A549 (cell line): ENCODE measurements around the gene CD46. TPM values are rescaled to one million over a fixed set of nuclear protein-coding genes. Genes with fewer than 3 reads are reported as not detected.

Experiments used
- ATAC-seq, 2 experiments: fragments of 200-7000 bp in 1 of 2; fragments of >200 bp in 1 of 2; cut with Nextera tagmentation in 1 of 2; cut with Tn5 transposase in 1 of 2; 3 replicates each; pipeline versions ENCODE4 v1.8.0 to v1.9.1; 2018 to 2020; ENCODE audit warnings: mild to moderate bottlenecking in 1 of 2, moderate library complexity in 1 of 2
- CTCF ChIA-PET: fragments of 300-600 bp; sonication (Branson Sonifier 250); formaldehyde crosslinking; extraction: SDS; loops from one replicate; lab custom pipeline; 2021; ENCODE audit warnings: antibody characterized with exemption, inconsistent platforms; lab: Yijun Ruan, JAX
- POLR2A ChIA-PET: fragments of 350-600 bp; formaldehyde crosslinking; extraction: SDS; loops from one replicate; lab custom pipeline; 2021; ENCODE audit warnings: antibody characterized with exemption, inconsistent platforms; lab: Yijun Ruan, JAX
- DNase-seq, 2 experiments: peaks; one replicate each; pipeline versions ENCODE4 v3.0.0 to v3.0.0-alpha.2; 2011 to 2016; ENCODE audit warnings: low read depth in 1 of 2, low spot score in 1 of 2
- FAIRE-seq: peaks from 2 replicates; lab custom pipeline; 2011; peaks lifted over from hg19 to GRCh38; lab: Jason Lieb, UNC
- H3K27ac ChIP-seq, 2 experiments: fragments of >200 bp; sonication (Bioruptor Twin); formaldehyde crosslinking; 3 replicates each; pipeline ENCODE4 v1.5.1; 2016 to 2017
- H3K4me1 ChIP-seq: fragments of >200 bp; sonication (Bioruptor Twin); formaldehyde crosslinking; 3 replicates; pipeline ENCODE4 v1.6.1; 2016
- H3K4me2 ChIP-seq: fragments of >200 bp; sonication (Bioruptor Twin); formaldehyde crosslinking; 3 replicates; pipeline ENCODE4 v1.6.1; 2016
- H3K4me3 ChIP-seq: fragments of >200 bp; sonication (Bioruptor Twin); formaldehyde crosslinking; 3 replicates; pipeline ENCODE4 v1.5.1; 2016
- H3K9me3 ChIP-seq: fragments of >200 bp; sonication (Bioruptor Twin); formaldehyde crosslinking; 3 replicates; pipeline ENCODE4 v1.6.1; 2016
- BHLHE40 ChIP-seq: IDR thresholded peaks from 2 replicates; pipeline ENCODE4 v1.6.1; 2012; ENCODE audit warnings: low read depth, low read length, inconsistent platforms
- CBX2 ChIP-seq: fragments of 200-600 bp; sonication (generic); IDR thresholded peaks from 2 replicates; pipeline ENCODE4 v1.6.1; 2016; ENCODE audit warnings: low read depth, mild to moderate bottlenecking, borderline replicate concordance
- CBX8 ChIP-seq: fragments of 200-600 bp; sonication (generic); IDR thresholded peaks from 2 replicates; pipeline ENCODE4 v1.6.1; 2016
- CEBPB ChIP-seq, 2 experiments: fragments of >200 bp in 1 of 2; sonication (Bioruptor Twin) in 1 of 2; formaldehyde crosslinking in 1 of 2; IDR thresholded peaks; 2 replicates each; pipeline ENCODE4 v1.6.1; 2012 to 2016
- EHF ChIP-seq: fragments of 250-450 bp; sonication (Bioruptor Pico); IDR thresholded peaks from 2 replicates; pipeline ENCODE4 v1.5.0; 2020; ENCODE audit warnings: mild to moderate bottlenecking
- EHMT2 ChIP-seq: fragments of 200-600 bp; sonication (generic); IDR thresholded peaks from 2 replicates; pipeline ENCODE4 v1.6.1; 2016; ENCODE audit warnings: antibody characterized with exemption, low read depth, mild to moderate bottlenecking, moderate library complexity
- EP300 ChIP-seq, 2 experiments: fragments of >200 bp; sonication (Bioruptor Twin); formaldehyde crosslinking; IDR thresholded peaks; 2 replicates in 1 of 2; 3 replicates in 1 of 2; pipeline ENCODE4 v1.6.1; 2016 to 2017
- ESRRA ChIP-seq: fragments of 150-350 bp; IDR thresholded peaks from 2 replicates; pipeline ENCODE4 v1.6.1; 2014; ENCODE audit warnings: mild to moderate bottlenecking, low read length, borderline replicate concordance
- FOSB ChIP-seq: fragments of 250-450 bp; sonication (Bioruptor Pico); IDR thresholded peaks from 2 replicates; pipeline ENCODE4 v1.5.0; 2020; ENCODE audit warnings: mild to moderate bottlenecking, moderate library complexity
- FOSL2 ChIP-seq, 2 experiments: fragments of 450-650 bp in 1 of 2; fragments of >200 bp in 1 of 2; sonication (Bioruptor Twin) in 1 of 2; formaldehyde crosslinking; IDR thresholded peaks; 2 replicates each; pipeline versions ENCODE4 v1.5.0 to v1.6.1; 2016 to 2020; ENCODE audit warnings: mild to moderate bottlenecking in 1 of 2, moderate library complexity in 1 of 2
- FOXS1 ChIP-seq: fragments of 250-450 bp; sonication (Bioruptor Pico); IDR thresholded peaks from 2 replicates; pipeline ENCODE4 v1.5.0; 2020; ENCODE audit warnings: mild to moderate bottlenecking, moderate library complexity
- GATA3 ChIP-seq: IDR thresholded peaks from 2 replicates; pipeline ENCODE4 v1.6.1; 2012; ENCODE audit warnings: borderline replicate concordance
- KDM5A ChIP-seq: fragments of 200-600 bp; sonication (generic); IDR thresholded peaks from 2 replicates; pipeline ENCODE4 v1.6.1; 2016; ENCODE audit warnings: antibody characterized with exemption, mild to moderate bottlenecking
- MAFK ChIP-seq: fragments of 450-650 bp; IDR thresholded peaks from 2 replicates; pipeline ENCODE4 v1.6.1; 2014; ENCODE audit not compliant: partially characterized antibody
- MAZ ChIP-seq: fragments of 150-350 bp; IDR thresholded peaks from 2 replicates; pipeline ENCODE4 v1.6.1; 2014; ENCODE audit warnings: antibody characterized with exemption, low read depth, low read length, borderline replicate concordance
- MYC ChIP-seq: IDR thresholded peaks from 2 replicates; pipeline ENCODE4 v1.6.1; 2012; ENCODE audit warnings: mild to moderate bottlenecking, inconsistent platforms, low read length, improper control_type of control experiment, borderline replicate concordance
- NFE2L2 ChIP-seq: fragments of 150-350 bp; conservative IDR thresholded peaks from 2 replicates; pipeline ENCODE4 v1.6.1; 2014; ENCODE audit warnings: low read length
- POLR2AphosphoS2 ChIP-seq: conservative IDR thresholded peaks from 2 replicates; pipeline ENCODE4 v1.6.1; 2012; ENCODE audit warnings: low read length, improper control_type of control experiment, inconsistent platforms
- RARB ChIP-seq: fragments of 250-450 bp; sonication (Bioruptor Pico); IDR thresholded peaks from 2 replicates; pipeline ENCODE4 v1.8.0; 2021; ENCODE audit warnings: mild to moderate bottlenecking, moderate library complexity
- RCOR1 ChIP-seq: fragments of 150-350 bp; IDR thresholded peaks from 2 replicates; pipeline ENCODE4 v1.6.1; 2014; ENCODE audit warnings: antibody characterized with exemption, low read length, low read depth
- SREBF2 ChIP-seq: fragments of 450-650 bp; IDR thresholded peaks from 2 replicates; pipeline ENCODE4 v1.6.1; 2014; ENCODE audit warnings: mild to moderate bottlenecking, moderate library complexity
- TFCP2L1 ChIP-seq: fragments of 250-450 bp; sonication (Bioruptor Pico); IDR thresholded peaks from 2 replicates; pipeline ENCODE4 v1.5.0; 2021; ENCODE audit warnings: mild to moderate bottlenecking
- TP53 ChIP-seq: fragments of 250-450 bp; sonication (Bioruptor Pico); IDR thresholded peaks from 2 replicates; pipeline ENCODE4 v1.5.0; 2021; ENCODE audit warnings: mild to moderate bottlenecking, moderate library complexity
- ZC3H11A ChIP-seq: fragments of 450-650 bp; IDR thresholded peaks from 2 replicates; pipeline ENCODE4 v1.6.1; 2014; ENCODE audit warnings: antibody characterized with exemption, mild to moderate bottlenecking
- ZFP36 ChIP-seq: fragments of 450-650 bp; IDR thresholded peaks from 2 replicates; pipeline ENCODE4 v1.6.1; 2014; ENCODE audit warnings: borderline replicate concordance; ENCODE audit not compliant: partially characterized antibody
- ZNF302 ChIP-seq: fragments of 250-450 bp; sonication (Bioruptor Pico); IDR thresholded peaks from 2 replicates; pipeline ENCODE4 v1.9.0; 2021; ENCODE audit warnings: inconsistent platforms, mild to moderate bottlenecking, moderate library complexity
- WGBS: methylation state at CpG from one replicate; pipeline ENCODE4 v1.1.6; 2017; ENCODE audit errors: missing lambda C conversion rate; 5-methylcytosine and 5-hydroxymethylcytosine counted together
- polyA plus RNA-seq, 4 experiments: library from polyadenylated mRNA; depleted of rRNA in 3 of 4; stranded (reverse); fragments of >200 nt; fragmentation: RNase III in 1 of 4; extraction: RNeasy Plus Mini Kit Qiagen cat#74134 plus additional on column Dnase treatment in 1 of 4; gene quantifications; 2 replicates in 3 of 4; 3 replicates in 1 of 4; pipeline ENCODE4 v1.2.3, GENCODE V29; 2011 to 2017
- TF ChIP-seq, protein P1 (sequence below): IDR thresholded peaks from 2 replicates; pipeline ENCODE4 v1.6.1; 2012
- TF ChIP-seq, protein P2 (sequence below): fragments of 450-650 bp; IDR thresholded peaks from 2 replicates; pipeline ENCODE4 v1.6.1; 2014; ENCODE audit warnings: antibody characterized with exemption
- TF ChIP-seq, protein P3 (sequence below): IDR thresholded peaks from 2 replicates; pipeline ENCODE4 v1.6.1; 2012
- TF ChIP-seq, protein P4 (sequence below): fragments of >200 bp; sonication (Bioruptor Twin); formaldehyde crosslinking; IDR thresholded peaks from 3 replicates; pipeline ENCODE4 v1.6.1; 2016
- TF ChIP-seq, protein P5 (sequence below): fragments of >200 bp; sonication (Bioruptor Twin); formaldehyde crosslinking; IDR thresholded peaks from 2 replicates; pipeline ENCODE4 v1.6.1; 2016
- TF ChIP-seq, protein P6 (sequence below): fragments of 250-450 bp; sonication (Bioruptor Pico); IDR thresholded peaks from 2 replicates; pipeline ENCODE4 v1.5.0; 2020; ENCODE audit warnings: low read depth, mild to moderate bottlenecking, moderate library complexity

The CD46 gene
- polyA plus RNA-seq, 2 of the 4 experiments (the other 2 are of a cell fraction): 142 to 239 TPM

DNA sequence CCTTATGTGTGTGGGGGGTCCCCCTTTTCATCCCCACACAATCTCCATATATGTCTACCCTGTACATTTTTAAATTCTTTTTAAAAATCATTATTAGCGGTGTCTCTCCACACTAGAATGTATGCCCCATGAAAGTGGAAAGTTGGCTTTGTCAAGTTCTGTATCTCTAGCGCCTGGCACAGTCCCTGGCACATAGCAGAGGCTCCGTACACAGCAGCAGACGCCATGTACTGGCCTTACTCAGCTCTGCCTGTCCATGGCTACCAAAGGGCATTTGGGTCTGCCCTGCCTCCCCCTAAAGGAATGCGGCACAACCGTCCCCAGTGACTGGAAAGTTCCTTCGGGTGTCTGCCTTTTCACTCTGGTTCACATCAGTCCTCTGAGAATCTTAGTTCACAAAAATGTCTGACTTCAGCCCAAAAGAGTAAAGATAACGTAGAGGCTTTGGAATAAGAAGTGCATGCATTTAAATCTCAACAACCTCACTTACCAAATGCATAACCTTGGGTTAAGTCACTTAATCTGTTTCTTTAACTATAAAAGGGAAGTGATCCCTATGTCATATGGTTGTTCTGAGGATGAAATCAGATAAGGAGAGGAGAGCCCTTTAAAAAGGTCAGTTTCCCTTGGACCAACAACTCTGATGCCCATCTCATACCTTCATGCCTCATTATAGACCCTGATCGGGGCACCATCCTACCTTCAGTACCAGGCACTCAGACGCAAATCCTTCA, 61.1 kb downstream of the CD46 start:
- H3K4me1 ChIP-seq: peaks cover 16% of the 10 kb centered on the region
- H3K4me2 ChIP-seq: no peak overlapping the region
- no peak overlapping the region for H3K27ac ChIP-seq
- ATAC-seq: no peak
- CTCF ChIA-PET: interaction anchor here (0.8 to 2.7 kb wide), 7 partner anchors 10 to 151 kb away, joined by 3 to 32 read pairs (median 8); no protein-coding TSS in a partner anchor
- TF ChIP-seq CBX2 (no peak), ZFP36 (no peak), EHF (CRISPR knock-in tag) (no peak), MAFK (no peak), BHLHE40 (no peak), MYC (no peak), FOSB (no peak), KDM5A (no peak), MAZ (no peak), TP53 (CRISPR knock-in tag) (no peak), POLR2AphosphoS2 (no peak)
- TF ChIP-seq, protein P1, sequence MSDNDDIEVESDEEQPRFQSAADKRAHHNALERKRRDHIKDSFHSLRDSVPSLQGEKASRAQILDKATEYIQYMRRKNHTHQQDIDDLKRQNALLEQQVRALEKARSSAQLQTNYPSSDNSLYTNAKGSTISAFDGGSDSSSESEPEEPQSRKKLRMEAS: no peak
- TF ChIP-seq, all 56 proteins: peak for 0
- no peaks in the 10 kb centered on the region for H3K9me3 ChIP-seq
- POLR2A ChIA-PET: no interaction called here
- H3K4me3 ChIP-seq: no peak overlapping the region
- FAIRE-seq (no peak), DNase-seq (no peak)
- 92% methylated on average over 10 of the region's 10 CpGs for WGBS

DNA sequence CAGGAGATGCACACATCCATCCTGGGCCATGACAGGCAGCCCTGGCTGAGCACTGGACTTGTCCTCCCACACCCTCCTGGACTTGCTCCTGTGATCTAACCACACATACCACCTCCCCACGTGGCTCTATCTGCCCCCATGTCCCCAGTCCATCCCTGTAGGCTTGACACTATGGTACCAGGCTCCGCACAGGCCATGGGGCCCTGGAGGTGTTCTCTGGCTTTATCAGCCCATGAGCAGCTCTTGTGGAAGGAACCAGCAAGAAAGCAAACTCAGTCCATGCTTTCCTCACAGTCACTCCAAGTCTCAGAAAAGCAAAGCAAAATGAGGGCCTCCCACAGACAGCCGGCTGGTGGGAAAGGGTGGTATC, 61.6 kb downstream of the CD46 start:
- Histone ChIP-seq H3K4me1 (peaks cover 14% of the 10 kb centered on the region), H3K4me3 (no peak overlapping the region), H3K9me3 (no peaks in the 10 kb centered on the region), H3K27ac (no peak overlapping the region), H3K4me2 (no peak overlapping the region)
- FAIRE-seq: no peak
- no peak for ATAC-seq
- DNase-seq: no peak
- ChIA-PET CTCF (interaction anchor here (1.0 kb wide), 1 partner anchor 10 kb away, joined by 3 read pairs; no protein-coding TSS in a partner anchor), POLR2A (no interaction called here)
- 83% methylated on average over 2 of the region's 3 CpGs for WGBS
- TF ChIP-seq FOSL2 (IDR thresholded peaks at IDR 0.05) (no peak), FOSL2 (CRISPR knock-in tag; IDR thresholded peaks at IDR 0.05) (no peak), ZC3H11A (no peak), FOSB (no peak), EP300 (IDR thresholded peaks at IDR 0.05) (no peak), CBX8 (no peak)
- TF ChIP-seq, protein P2, sequence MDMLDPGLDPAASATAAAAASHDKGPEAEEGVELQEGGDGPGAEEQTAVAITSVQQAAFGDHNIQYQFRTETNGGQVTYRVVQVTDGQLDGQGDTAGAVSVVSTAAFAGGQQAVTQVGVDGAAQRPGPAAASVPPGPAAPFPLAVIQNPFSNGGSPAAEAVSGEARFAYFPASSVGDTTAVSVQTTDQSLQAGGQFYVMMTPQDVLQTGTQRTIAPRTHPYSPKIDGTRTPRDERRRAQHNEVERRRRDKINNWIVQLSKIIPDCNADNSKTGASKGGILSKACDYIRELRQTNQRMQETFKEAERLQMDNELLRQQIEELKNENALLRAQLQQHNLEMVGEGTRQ: no peak

DNA sequence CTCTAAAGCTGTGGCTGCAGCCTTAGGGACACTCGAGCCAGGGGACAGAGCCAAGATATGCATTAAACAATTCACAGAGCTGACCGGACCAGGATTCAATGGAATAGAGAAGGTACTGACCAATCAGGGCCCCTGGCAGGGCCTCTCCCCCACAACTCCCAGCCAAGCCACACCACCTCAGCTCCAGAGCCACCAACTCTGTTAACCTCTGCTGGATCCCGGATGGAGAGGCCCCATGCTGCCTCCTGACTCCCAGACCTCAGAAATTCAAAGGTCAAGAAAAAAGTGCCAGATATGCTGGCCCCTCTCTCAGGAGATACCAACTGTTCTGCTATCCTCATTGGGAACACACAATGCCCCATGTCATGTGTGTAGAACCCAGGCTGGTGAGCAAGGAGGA, 62.1 kb downstream of the CD46 start:
- no peak overlapping the region for H3K4me3 ChIP-seq
- WGBS: 80% methylated on average over 3 of the region's 3 CpGs
- peaks cover 16% of the 10 kb centered on the region for H3K4me1 ChIP-seq
- DNase-seq: no peak
- no peak for ATAC-seq
- H3K9me3 ChIP-seq: no peaks in the 10 kb centered on the region
- H3K4me2 ChIP-seq: no peak overlapping the region
- FAIRE-seq: no peak
- ChIA-PET CTCF (interaction anchor here (1.0 kb wide), 1 partner anchor 10 kb away, joined by 3 read pairs; no protein-coding TSS in a partner anchor), POLR2A (interaction anchor here (0.7 kb wide), 1 partner anchor 10 kb away, joined by 3 read pairs; no protein-coding TSS in a partner anchor)
- H3K27ac ChIP-seq: no peak overlapping the region
- TF ChIP-seq CEBPB (IDR thresholded peaks at IDR 0.05) (no peak), MAZ (no peak), NFE2L2 (no peak), POLR2AphosphoS2 (no peak), GATA3 (no peak), ZNF302 (no peak), EHMT2 (no peak), RARB (CRISPR knock-in tag) (no peak), SREBF2 (no peak), ESRRA (no peak), FOXS1 (CRISPR knock-in tag) (no peak), RCOR1 (no peak), TFCP2L1 (no peak)
- TF ChIP-seq, protein P3, sequence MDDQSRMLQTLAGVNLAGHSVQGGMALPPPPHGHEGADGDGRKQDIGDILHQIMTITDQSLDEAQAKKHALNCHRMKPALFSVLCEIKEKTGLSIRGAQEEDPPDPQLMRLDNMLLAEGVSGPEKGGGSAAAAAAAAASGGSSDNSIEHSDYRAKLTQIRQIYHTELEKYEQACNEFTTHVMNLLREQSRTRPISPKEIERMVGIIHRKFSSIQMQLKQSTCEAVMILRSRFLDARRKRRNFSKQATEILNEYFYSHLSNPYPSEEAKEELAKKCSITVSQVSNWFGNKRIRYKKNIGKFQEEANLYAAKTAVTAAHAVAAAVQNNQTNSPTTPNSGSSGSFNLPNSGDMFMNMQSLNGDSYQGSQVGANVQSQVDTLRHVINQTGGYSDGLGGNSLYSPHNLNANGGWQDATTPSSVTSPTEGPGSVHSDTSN: no peak
- TF ChIP-seq, protein P4, sequence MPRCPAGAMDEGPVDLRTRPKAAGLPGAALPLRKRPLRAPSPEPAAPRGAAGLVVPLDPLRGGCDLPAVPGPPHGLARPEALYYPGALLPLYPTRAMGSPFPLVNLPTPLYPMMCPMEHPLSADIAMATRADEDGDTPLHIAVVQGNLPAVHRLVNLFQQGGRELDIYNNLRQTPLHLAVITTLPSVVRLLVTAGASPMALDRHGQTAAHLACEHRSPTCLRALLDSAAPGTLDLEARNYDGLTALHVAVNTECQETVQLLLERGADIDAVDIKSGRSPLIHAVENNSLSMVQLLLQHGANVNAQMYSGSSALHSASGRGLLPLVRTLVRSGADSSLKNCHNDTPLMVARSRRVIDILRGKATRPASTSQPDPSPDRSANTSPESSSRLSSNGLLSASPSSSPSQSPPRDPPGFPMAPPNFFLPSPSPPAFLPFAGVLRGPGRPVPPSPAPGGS: no peak
- TF ChIP-seq, protein P5, sequence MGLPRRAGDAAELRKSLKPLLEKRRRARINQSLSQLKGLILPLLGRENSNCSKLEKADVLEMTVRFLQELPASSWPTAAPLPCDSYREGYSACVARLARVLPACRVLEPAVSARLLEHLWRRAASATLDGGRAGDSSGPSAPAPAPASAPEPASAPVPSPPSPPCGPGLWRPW: no peak
- TF ChIP-seq, protein P6, sequence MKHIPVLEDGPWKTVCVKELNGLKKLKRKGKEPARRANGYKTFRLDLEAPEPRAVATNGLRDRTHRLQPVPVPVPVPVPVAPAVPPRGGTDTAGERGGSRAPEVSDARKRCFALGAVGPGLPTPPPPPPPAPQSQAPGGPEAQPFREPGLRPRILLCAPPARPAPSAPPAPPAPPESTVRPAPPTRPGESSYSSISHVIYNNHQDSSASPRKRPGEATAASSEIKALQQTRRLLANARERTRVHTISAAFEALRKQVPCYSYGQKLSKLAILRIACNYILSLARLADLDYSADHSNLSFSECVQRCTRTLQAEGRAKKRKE: no peak
